Astrocyte (in vitro differentiated cells and primary cell): Measurements from ENCODE around the gene SLCO4A1. TPM values are rescaled to one million over a fixed set of nuclear protein-coding genes. Genes with fewer than 3 reads are reported as not detected.

Source experiments
- DNase-seq: peaks from one replicate; pipeline ENCODE4 v3.0.0-alpha.2; 2010; ENCODE audit warnings: low read depth
- FAIRE-seq: peaks from 2 replicates; lab custom pipeline; 2011; peaks lifted over from hg19 to GRCh38; lab: Jason Lieb, UNC
- H2AFZ ChIP-seq: 2 replicates; pipeline ENCODE4 v1.6.0; 2012; ENCODE audit warnings: low read depth, low read length, inconsistent platforms
- H3K27ac ChIP-seq: 2 replicates; pipeline ENCODE4 v1.5.1; 2011; ENCODE audit warnings: low read depth, low read length, inconsistent platforms
- H3K27me3 ChIP-seq: 2 replicates; pipeline ENCODE4 v1.6.0; 2011; ENCODE audit warnings: low read length, inconsistent platforms; ENCODE audit not compliant: insufficient read depth
- H3K36me3 ChIP-seq: 2 replicates; pipeline ENCODE4 v1.5.1; 2011; ENCODE audit warnings: low read length, inconsistent platforms; ENCODE audit not compliant: insufficient read depth
- H3K4me1 ChIP-seq: 2 replicates; pipeline ENCODE4 v1.5.1; 2011; ENCODE audit warnings: low read length, inconsistent platforms; ENCODE audit not compliant: insufficient read depth
- H3K4me2 ChIP-seq: 2 replicates; pipeline ENCODE4 v1.6.0; 2012; ENCODE audit warnings: low read length, inconsistent platforms
- H3K4me3 ChIP-seq: 2 replicates; pipeline ENCODE4 v1.5.1; 2011; ENCODE audit warnings: low read depth, mild to moderate bottlenecking, low read length, inconsistent platforms; ENCODE audit not compliant: insufficient read depth
- H3K79me2 ChIP-seq: 2 replicates; pipeline ENCODE4 v1.6.0; 2012; ENCODE audit warnings: mild to moderate bottlenecking, low read length, inconsistent platforms; ENCODE audit not compliant: insufficient read depth
- H3K9ac ChIP-seq: 2 replicates; pipeline ENCODE4 v1.6.0; 2012; ENCODE audit warnings: mild to moderate bottlenecking, low read length, inconsistent platforms
- H3K9me3 ChIP-seq: 2 replicates; pipeline ENCODE4 v1.5.1; 2012; ENCODE audit warnings: low read depth, mild to moderate bottlenecking, low read length, inconsistent platforms; ENCODE audit not compliant: insufficient read depth
- H4K20me1 ChIP-seq: 2 replicates; pipeline ENCODE4 v1.6.0; 2012; ENCODE audit warnings: low read length, inconsistent platforms; ENCODE audit not compliant: insufficient read depth
- H3K27ac Mint-ChIP-seq: one replicate; pipeline ENCODE4 v1.8.0; 2021; ENCODE audit warnings: mild to moderate bottlenecking, mixed read lengths; ENCODE audit not compliant: unreplicated experiment
- H3K27me3 Mint-ChIP-seq: one replicate; pipeline ENCODE4 v1.8.0; 2021; ENCODE audit warnings: low read depth, mixed read lengths; ENCODE audit not compliant: unreplicated experiment
- H3K36me3 Mint-ChIP-seq: one replicate; pipeline ENCODE4 v1.8.0; 2021; ENCODE audit warnings: low read depth, mixed read lengths; ENCODE audit not compliant: unreplicated experiment
- H3K4me1 Mint-ChIP-seq: one replicate; pipeline ENCODE4 v1.8.0; 2021; ENCODE audit warnings: low read depth, mixed read lengths; ENCODE audit not compliant: unreplicated experiment
- H3K4me3 Mint-ChIP-seq: one replicate; pipeline ENCODE4 v1.8.0; 2021; ENCODE audit warnings: mild to moderate bottlenecking, moderate library complexity, mixed read lengths; ENCODE audit not compliant: unreplicated experiment
- H3K9me3 Mint-ChIP-seq: one replicate; pipeline ENCODE4 v1.8.0; 2021; ENCODE audit warnings: mild to moderate bottlenecking, mixed read lengths; ENCODE audit not compliant: unreplicated experiment
- CTCF ChIP-seq: IDR thresholded peaks from 2 replicates; pipeline ENCODE4 v1.5.1; 2011; ENCODE audit warnings: low read depth, mild to moderate bottlenecking, inconsistent platforms, low read length, moderate library complexity; ENCODE audit not compliant: insufficient read depth
- EZH2 ChIP-seq: IDR thresholded peaks from 2 replicates; pipeline ENCODE4 v1.6.1; 2012; ENCODE audit warnings: mild to moderate bottlenecking, low read length, inconsistent platforms; ENCODE audit not compliant: insufficient read depth
- total RNA-seq: library from RNA; stranded (reverse); gene quantifications from 2 replicates; pipeline ENCODE4 v1.2.1, GENCODE V29; 2021

Gene SLCO4A1
- total RNA-seq, 1 donor from 2014 or later = 0.43 TPM

DNA sequence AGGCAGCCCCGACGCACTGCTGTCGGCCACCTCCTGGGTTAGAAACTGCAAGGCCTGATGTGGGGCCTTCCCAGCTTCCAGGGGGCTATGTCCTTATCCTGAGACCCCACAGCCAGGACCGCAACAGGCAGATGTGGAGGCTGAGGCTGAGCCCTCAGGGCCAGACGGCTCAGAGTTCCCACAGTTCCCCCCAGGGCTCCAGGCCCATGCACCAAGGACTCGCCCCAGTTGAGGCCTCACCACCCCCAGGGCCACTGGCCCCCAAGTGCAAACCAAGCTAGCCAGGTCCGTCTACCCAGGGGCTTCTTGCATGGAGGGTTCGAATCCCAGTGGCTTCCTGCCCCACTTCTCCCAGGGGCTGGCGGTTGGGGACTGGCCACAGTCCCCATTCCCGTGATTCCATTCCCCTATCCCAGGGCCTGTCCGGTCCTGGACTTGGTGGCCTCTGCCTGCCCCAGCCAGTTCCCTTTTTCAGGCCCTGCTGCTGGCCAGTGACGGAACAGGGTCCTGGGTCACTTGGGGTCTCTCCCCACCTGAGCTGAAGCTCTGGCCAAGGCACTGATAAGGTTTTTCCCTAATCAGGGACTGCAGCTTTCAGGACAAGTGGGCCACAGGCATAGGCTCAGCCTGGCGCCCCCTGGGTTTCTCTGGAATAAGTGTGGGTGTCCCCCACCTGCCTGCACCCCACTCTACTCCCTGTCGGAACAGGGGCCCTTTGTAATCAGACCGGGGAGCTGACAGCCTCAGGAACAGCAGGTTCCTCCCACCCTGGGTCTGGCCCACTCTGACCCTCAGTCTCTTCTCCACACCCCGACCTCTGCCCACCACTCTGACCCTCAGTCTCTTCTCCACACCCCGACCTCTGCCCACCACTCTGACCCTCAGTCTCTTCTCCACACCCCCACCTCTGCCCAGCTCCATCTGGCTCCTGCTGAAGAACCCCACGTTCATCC is 22.0 kb downstream of the SLCO4A1 start:
- Histone ChIP-seq H3K27me3 (peaks cover 8% of the 10 kb centered on the region), H4K20me1 (no peaks in the 10 kb centered on the region), H3K4me2 (no peak overlapping the region), H3K36me3 (no peaks in the 10 kb centered on the region), H3K9me3 (no peaks in the 10 kb centered on the region), H3K4me1 (peaks cover 4% of the 10 kb centered on the region), H3K79me2 (no peaks in the 10 kb centered on the region), H2AFZ (no peak overlapping the region), H3K9ac (no peak overlapping the region), H3K27ac (no peak overlapping the region), H3K4me3 (no peak overlapping the region)
- Mint-ChIP-seq H3K27me3 (peaks cover 39% of the 10 kb centered on the region), H3K27ac (no peak overlapping the region), H3K4me1 (peaks cover 6% of the 10 kb centered on the region), H3K4me3 (no peak overlapping the region), H3K9me3 (no peaks in the 10 kb centered on the region), H3K36me3 (no peaks in the 10 kb centered on the region)
- FAIRE-seq (no peak), DNase-seq (no peak)
- TF ChIP-seq CTCF = no peak
- TF ChIP-seq EZH2 = no peak

- no peaks in the 10 kb centered on the region for H4K20me1 ChIP-seq
Observed at GRCh38 chr20:62665153-62665754, 23.0 kb downstream of the SLCO4A1 start.

More at GRCh38 chr20:62665153-62665754, 23.0 kb downstream of the SLCO4A1 start:
- Histone ChIP-seq H3K27ac (no peak overlapping the region), H3K4me2 (no peak overlapping the region), H3K27me3 (peaks cover 8% of the 10 kb centered on the region), H3K79me2 (no peaks in the 10 kb centered on the region), H3K36me3 (no peaks in the 10 kb centered on the region), H3K9ac (no peak overlapping the region), H2AFZ (no peak overlapping the region), H3K4me1 (peaks cover 4% of the 10 kb centered on the region), H3K9me3 (no peaks in the 10 kb centered on the region), H3K4me3 (no peak overlapping the region)
- Mint-ChIP-seq H3K4me1 (peaks cover 6% of the 10 kb centered on the region), H3K9me3 (no peaks in the 10 kb centered on the region), H3K4me3 (no peak overlapping the region), H3K36me3 (no peaks in the 10 kb centered on the region), H3K27ac (no peak overlapping the region), H3K27me3 (peaks cover 39% of the 10 kb centered on the region)
- no peak for DNase-seq
- no peak for TF ChIP-seq EZH2
- TF ChIP-seq CTCF = no peak
- FAIRE-seq = no peak
